HCT116 (cell line): Measurements from ENCODE around the gene KIF5A. TPM values are rescaled to one million over a fixed set of nuclear protein-coding genes. Genes with fewer than 3 reads are reported as not detected.
A peak's percentile ranks its signal among the peaks of the same experiment; 100 is the strongest.

Experiments
- ATAC-seq: fragments of 200-7000 bp; cut with Tn5 transposase; 2 replicates; pipeline ENCODE4 v1.9.1; 2020; ENCODE audit warnings: mild to moderate bottlenecking, moderate library complexity
- BruUV-seq: library from RNA; stranded (reverse); fragments of 400-500 nt; replicated peaks from 2 replicates; lab custom pipeline; 2021; lab: Mats Ljungman, UMichigan
- CTCF ChIA-PET: fragments of 300-600 bp; sonication (Branson Sonifier 250); formaldehyde crosslinking; loops from one replicate; lab custom pipeline; 2021; ENCODE audit warnings: antibody characterized with exemption; lab: Charles Lee
- POLR2A ChIA-PET: fragments of 300-600, 350-600 bp; sonication (Branson Sonifier 250); formaldehyde crosslinking; loops from one replicate; lab custom pipeline; 2021; ENCODE audit warnings: antibody characterized with exemption; lab: Charles Lee
- RAD21 ChIA-PET, 2 experiments: fragments of 300-600 bp; sonication (Branson Sonifier 250); formaldehyde crosslinking; loops; one replicate each; lab custom pipeline; 2023; ENCODE audit warnings: low total read pairs in 2 of 2; ENCODE audit not compliant: uncharacterized antibody in 2 of 2, unreplicated experiment in 2 of 2, low non-redundant PET in 1 of 2; lab: Charles Lee
- DNase-seq: peaks from one replicate; pipeline ENCODE4 v3.0.0-alpha.2; 2010; ENCODE audit warnings: low read depth, low spot score
- H2AFZ ChIP-seq: fragments of 200-600 bp; shearing (Covaris generic), sonication (generic); 2 replicates; pipeline ENCODE4 v1.6.1; 2017; ENCODE audit warnings: low read depth, mixed run types, mixed read lengths, antibody characterized with exemption, low read length; ENCODE audit not compliant: poor library complexity, severe bottlenecking
- H3K27ac ChIP-seq: 2 replicates; pipeline ENCODE4 v1.5.1; 2012; ENCODE audit warnings: low read depth, low read length
- H3K27me3 ChIP-seq: fragments of 200-600 bp; sonication (generic); 2 replicates; pipeline ENCODE4 v1.6.1; 2016; ENCODE audit warnings: mixed run types, low read length, mixed read lengths; ENCODE audit not compliant: insufficient read depth
- H3K36me3 ChIP-seq, 2 experiments: fragments of 200-500 bp in 1 of 2; fragments of 200-600 bp in 1 of 2; sonication (Bioruptor generic) in 1 of 2; sonication (generic) in 1 of 2; 2 replicates each; pipeline versions ENCODE4 v1.5.1 to v1.6.1; 2014 to 2016; ENCODE audit warnings: low read length in 2 of 2, inconsistent platforms in 1 of 2, mixed read lengths in 1 of 2, mixed run types in 1 of 2; ENCODE audit not compliant: insufficient read depth in 2 of 2, control insufficient read depth in 1 of 2
- H3K4me1 ChIP-seq, 2 experiments: fragments of 200-600 bp in 1 of 2; sonication (generic) in 1 of 2; 2 replicates each; pipeline versions ENCODE4 v1.5.1 to v1.6.1; 2012 to 2017; ENCODE audit warnings: low read length in 2 of 2, inconsistent platforms in 1 of 2, mild to moderate bottlenecking in 1 of 2, mixed read lengths in 1 of 2, mixed run types in 1 of 2, moderate library complexity in 1 of 2; ENCODE audit not compliant: insufficient read depth in 2 of 2, control insufficient read depth in 1 of 2
- H3K4me2 ChIP-seq: fragments of 200-600 bp; sonication (generic); 2 replicates; pipeline ENCODE4 v1.6.1; 2017; ENCODE audit warnings: mixed run types, low read length, mixed read lengths
- H3K4me3 ChIP-seq, 2 experiments: fragments of 200-600 bp in 1 of 2; sonication (generic) in 1 of 2; replicated peaks in 1 of 2; 2 replicates each; pipeline ENCODE4 v1.5.1; 2011 to 2016; ENCODE audit warnings: low read length in 2 of 2, control low read depth in 1 of 2, low read depth in 1 of 2, mild to moderate bottlenecking in 1 of 2, mixed read lengths in 1 of 2, mixed run types in 1 of 2
- H3K79me2 ChIP-seq: fragments of 200-600 bp; sonication (generic); 2 replicates; pipeline ENCODE4 v1.6.1; 2017; ENCODE audit warnings: mild to moderate bottlenecking, mixed run types, low read length, moderate library complexity, mixed read lengths; ENCODE audit not compliant: insufficient read depth
- H3K9ac ChIP-seq: fragments of 200-600 bp; sonication (generic); 2 replicates; pipeline ENCODE4 v1.6.1; 2016; ENCODE audit warnings: low read length, mixed read lengths
- H3K9me2 ChIP-seq: fragments of 200-600 bp; sonication (generic), shearing (Covaris generic); 2 replicates; pipeline ENCODE4 v1.6.1; 2017; ENCODE audit warnings: mixed run types, mild to moderate bottlenecking, moderate library complexity; ENCODE audit not compliant: insufficient read depth
- H3K9me3 ChIP-seq, 2 experiments: fragments of 200-500 bp in 1 of 2; fragments of 200-600 bp in 1 of 2; sonication (Bioruptor generic) in 1 of 2; sonication (generic) in 1 of 2; 2 replicates each; pipeline ENCODE4 v1.6.1; 2014 to 2017; ENCODE audit warnings: low read length in 2 of 2, mixed read lengths in 2 of 2, inconsistent platforms in 1 of 2, low read depth in 1 of 2, mild to moderate bottlenecking in 1 of 2, mixed run types in 1 of 2, moderate library complexity in 1 of 2; ENCODE audit not compliant: control insufficient read depth in 1 of 2, insufficient read depth in 1 of 2
- H4K20me1 ChIP-seq: fragments of 200-600 bp; sonication (generic), shearing (Covaris generic); 2 replicates; pipeline ENCODE4 v1.6.1; 2017; ENCODE audit warnings: mixed run types, mild to moderate bottlenecking, moderate library complexity; ENCODE audit not compliant: insufficient read depth
- ATF3 ChIP-seq: IDR thresholded peaks from 2 replicates; pipeline ENCODE4 v1.6.1; 2012
- CTCF ChIP-seq, 3 experiments: fragments of 200-600 bp in 1 of 3; sonication (generic) in 1 of 3; IDR thresholded peaks in 2 of 3; conservative IDR thresholded peaks in 1 of 3; 2 replicates each; pipeline ENCODE4 v1.5.1; 2012 to 2017; ENCODE audit warnings: low read depth in 2 of 3, low read length in 2 of 3, antibody characterized with exemption in 1 of 3, borderline replicate concordance in 1 of 3, control low read depth in 1 of 3, mild to moderate bottlenecking in 1 of 3, mixed read lengths in 1 of 3, mixed run types in 1 of 3, moderate library complexity in 1 of 3; ENCODE audit not compliant: insufficient read depth in 1 of 3
- JUND ChIP-seq: IDR thresholded peaks from 2 replicates; pipeline ENCODE4 v1.6.1; 2012
- POLR2AphosphoS5 ChIP-seq: IDR thresholded peaks from 2 replicates; pipeline ENCODE4 v1.6.1; 2011; ENCODE audit warnings: mild to moderate bottlenecking, low read depth, low read length, moderate library complexity
- RAD21 ChIP-seq: IDR thresholded peaks from 2 replicates; pipeline ENCODE4 v1.6.1; 2012; ENCODE audit warnings: low read depth, mild to moderate bottlenecking
- REST ChIP-seq: IDR thresholded peaks from 2 replicates; pipeline ENCODE4 v1.6.1; 2012; ENCODE audit warnings: low read depth
- SRF ChIP-seq: IDR thresholded peaks from 2 replicates; pipeline ENCODE4 v1.6.1; 2012; ENCODE audit warnings: low read depth
- intact Hi-C: fragments of 100-400 bp; cut with micrococcal nuclease; formaldehyde crosslinking; loops from 2 replicates; pipeline ENCODE4 v1.10.0; 2022
- total RNA-seq: library from RNA; stranded (reverse); gene quantifications from one replicate; pipeline ENCODE4 v1.2.1, GENCODE V29; 2021; ENCODE audit not compliant: unreplicated experiment

KIF5A gene
- total RNA-seq, 1 experiment from 2014 or later = 5.2 TPM

GRCh38 chr12:57522887-57523705 lies 26.7 kb upstream of the KIF5A start:
- DNase-seq = no peak
- Histone ChIP-seq H3K79me2 (peaks cover 48% of the 10 kb centered on the region), H3K9me2 (no peaks in the 10 kb centered on the region), H3K36me3 (peaks cover 10 to 31% of the 10 kb centered on the region in 2 experiments), H3K9ac (peak overlapping the region; percentile 79), H4K20me1 (peaks cover 7% of the 10 kb centered on the region; the same call in 1 of the 2 replicates), H3K4me2 (peak overlapping the region; percentile 94), H3K9me3 (no peaks in the 10 kb centered on the region), H2AFZ (no peak overlapping the region), H3K27me3 (no peaks in the 10 kb centered on the region), H3K4me3 (peak overlapping the region; percentile 60 to 93), H3K27ac (peak overlapping the region; percentile 85), H3K4me1 (peaks cover 24 to 51% of the 10 kb centered on the region in 2 experiments)
- intact Hi-C loops = no loop called here
- CTCF ChIA-PET = interaction anchor here (0.9 kb wide), 1 partner anchor 23 kb away, joined by 3 read pairs; no protein-coding TSS in a partner anchor
- POLR2A ChIA-PET = no interaction called here
- TSS peak; percentile 48 for BruUV-seq
- RAD21 ChIA-PET = no interaction called here
- no peak for TF ChIP-seq JUND
- peak; percentile 19; the same call in 1 of the 2 replicates for TF ChIP-seq POLR2AphosphoS5
- ATAC-seq = no peak

- CTCF ChIA-PET = interaction anchor here (0.9 kb wide), 1 partner anchor 23 kb away, joined by 3 read pairs; no protein-coding TSS in a partner anchor
- peaks cover 22 to 42% of the 10 kb centered on the region in 2 experiments for H3K4me1 ChIP-seq
- peak overlapping the region; percentile 60 to 93 for H3K4me3 ChIP-seq
- DNase-seq (no peak), ATAC-seq (no peak)
- RAD21 ChIA-PET = no interaction called here
- H3K9me2 ChIP-seq = no peaks in the 10 kb centered on the region
- no TSS peak for BruUV-seq
- no peaks in the 10 kb centered on the region for H3K9me3 ChIP-seq
- H3K9ac ChIP-seq = peak overlapping the region; percentile 79
- POLR2A ChIA-PET = no interaction called here
- peaks cover 13 to 27% of the 10 kb centered on the region in 2 experiments for H3K36me3 ChIP-seq
- no peak overlapping the region for H2AFZ ChIP-seq
- intact Hi-C loops = no loop called here
- peaks cover 39% of the 10 kb centered on the region for H3K79me2 ChIP-seq
- H3K27me3 ChIP-seq = no peaks in the 10 kb centered on the region
- H3K4me2 ChIP-seq = peak overlapping the region; percentile 94
- H3K27ac ChIP-seq = peak overlapping the region; percentile 81
- peaks cover 6% of the 10 kb centered on the region; the same call in 1 of the 2 replicates for H4K20me1 ChIP-seq
- TF ChIP-seq ATF3 = no peak
- TF ChIP-seq CTCF (IDR thresholded peaks at IDR 0.05 in 2 of 3, conservative IDR thresholded peaks at IDR 0.05 in 1 of 3; ENCODE audit: borderline replicate concordance in 1 of 3, insufficient read depth in 1 of 3, low read depth in 2 of 3, low read length in 2 of 3) = no peak
- no peak for TF ChIP-seq RAD21
- no peak for TF ChIP-seq REST
- no peak for TF ChIP-seq SRF
These were observed 25.9 kb upstream of the KIF5A start for GRCh38 chr12:57523706-57524614.
